ES-I3 (cell line): Measurements from ENCODE around the gene PRLHR.

Experiments
- H3K36me3 ChIP-seq: 2 replicates; pipeline ENCODE4 v1.6.1; 2013; ENCODE audit warnings: mild to moderate bottlenecking, low read length, control low read depth, moderate library complexity; ENCODE audit not compliant: insufficient read depth
- H3K4me1 ChIP-seq: 2 replicates; pipeline ENCODE4 v1.6.1; 2013; ENCODE audit warnings: mild to moderate bottlenecking, control low read depth, low read length; ENCODE audit not compliant: insufficient read depth
- H3K9ac ChIP-seq: 2 replicates; pipeline ENCODE4 v1.6.1; 2013; ENCODE audit warnings: low read depth, mild to moderate bottlenecking, low read length, moderate library complexity
- H3K9me3 ChIP-seq: 2 replicates; pipeline ENCODE4 v1.6.1; 2013; ENCODE audit warnings: mild to moderate bottlenecking, low read length, moderate library complexity; ENCODE audit not compliant: control insufficient read depth, insufficient read depth

PRLHR gene

DNA sequence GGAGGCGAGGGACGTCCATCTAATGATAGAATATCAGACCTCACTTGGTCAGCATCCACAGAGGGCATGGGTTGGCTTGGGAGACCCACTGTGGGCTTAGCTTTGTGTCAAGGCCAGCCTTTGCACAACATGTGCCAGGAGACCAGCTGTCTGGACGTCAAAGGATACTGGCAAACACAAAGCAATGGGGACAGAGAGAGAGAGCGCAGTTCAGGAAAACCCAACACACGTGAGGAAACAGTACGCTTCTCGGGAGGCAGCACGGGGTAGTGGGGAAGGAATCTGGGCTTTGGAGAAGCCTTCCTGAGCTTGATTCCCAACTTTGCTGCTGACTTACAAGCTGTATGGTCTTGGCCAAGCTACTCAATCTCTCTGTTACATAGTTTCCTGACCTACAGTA, 14.7 kb downstream of the PRLHR start:
- Histone ChIP-seq H3K9ac (no peak overlapping the region), H3K9me3 (no peaks in the 10 kb centered on the region), H3K4me1 (no peaks in the 10 kb centered on the region), H3K36me3 (no peaks in the 10 kb centered on the region)

DNA sequence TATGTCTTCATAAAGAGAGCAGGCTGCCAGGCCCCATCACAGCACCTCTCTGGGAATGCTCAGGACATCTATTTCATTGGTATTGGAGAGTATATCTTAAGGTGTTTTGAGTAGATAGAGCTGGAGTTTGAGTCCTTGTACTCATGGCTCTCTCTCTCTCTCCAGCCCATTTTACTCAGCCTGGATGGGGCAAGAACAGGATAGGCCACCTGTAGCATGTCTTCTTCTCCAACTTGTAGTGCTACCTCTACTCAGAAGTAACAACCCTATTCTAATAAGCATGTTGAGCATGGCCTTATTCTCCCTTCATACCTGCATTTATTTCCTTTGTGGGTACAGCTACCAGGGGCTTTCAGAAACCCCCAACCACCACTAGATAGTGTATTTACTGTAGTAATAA, 21.9 kb downstream of the PRLHR start:
- Histone ChIP-seq H3K4me1 (no peaks in the 10 kb centered on the region), H3K36me3 (no peaks in the 10 kb centered on the region), H3K9me3 (no peaks in the 10 kb centered on the region), H3K9ac (no peak overlapping the region)

DNA sequence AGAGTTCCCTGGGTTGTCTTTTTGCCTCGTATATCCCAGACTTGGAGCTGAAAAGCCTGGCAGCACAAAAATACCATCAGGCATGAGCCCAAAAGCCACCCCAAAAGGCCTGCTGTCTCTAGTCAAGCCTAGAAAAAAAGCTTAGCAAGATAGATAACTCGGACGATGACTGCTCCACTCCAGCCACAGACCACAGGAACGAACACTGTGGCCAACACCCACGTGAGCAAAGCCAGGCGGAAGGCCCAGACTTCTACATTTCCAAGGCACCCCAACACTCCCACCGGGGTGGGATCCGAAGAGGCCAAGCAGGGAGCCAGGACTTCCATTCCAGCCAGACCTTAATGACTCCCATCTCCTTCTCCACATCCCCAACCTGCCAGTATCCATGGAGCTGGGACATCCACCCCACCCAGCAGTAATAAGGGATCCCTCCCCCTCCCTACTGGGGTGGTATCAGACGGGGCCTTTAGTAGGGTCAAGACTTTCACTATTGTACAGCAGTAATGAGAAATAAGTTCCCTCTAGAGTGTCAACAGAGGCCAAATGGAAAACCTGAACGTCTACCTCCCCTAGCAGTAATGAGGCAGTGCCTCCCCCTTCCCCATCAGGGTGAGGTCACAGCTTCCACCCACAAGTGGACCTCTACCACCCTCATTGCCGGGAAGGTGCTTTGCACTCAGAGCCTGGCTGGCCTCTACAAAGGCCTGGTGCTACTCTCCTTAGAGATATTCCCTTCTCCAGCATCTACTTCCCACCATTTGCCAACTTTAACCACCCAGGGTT, 23.0 kb downstream of the PRLHR start:
- H3K4me1 ChIP-seq = no peaks in the 10 kb centered on the region
- H3K36me3 ChIP-seq = no peaks in the 10 kb centered on the region
- H3K9ac ChIP-seq = no peak overlapping the region
- H3K9me3 ChIP-seq = no peaks in the 10 kb centered on the region

DNA sequence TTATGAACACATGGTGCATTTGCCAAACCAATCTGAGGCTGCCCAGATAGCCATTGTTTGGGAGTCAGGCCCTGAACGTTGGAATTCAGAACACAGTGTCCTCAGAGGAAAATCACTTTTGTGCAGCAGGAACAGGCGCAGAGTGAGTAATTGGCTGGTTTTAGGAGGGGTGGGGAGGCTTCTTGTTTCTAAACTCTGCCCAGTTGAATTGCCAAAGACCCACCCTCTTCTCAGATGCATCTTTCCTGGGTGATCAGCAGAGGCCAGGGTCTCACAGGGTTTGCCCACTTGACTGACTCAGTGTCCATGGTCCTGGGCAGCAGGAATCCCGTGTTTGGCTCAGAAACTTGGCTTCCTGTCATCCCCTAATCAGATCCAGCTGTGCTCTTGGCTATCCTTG, 24.3 kb downstream of the PRLHR start:
- Histone ChIP-seq H3K36me3 (no peaks in the 10 kb centered on the region), H3K4me1 (no peaks in the 10 kb centered on the region), H3K9ac (no peak overlapping the region), H3K9me3 (no peaks in the 10 kb centered on the region)

DNA sequence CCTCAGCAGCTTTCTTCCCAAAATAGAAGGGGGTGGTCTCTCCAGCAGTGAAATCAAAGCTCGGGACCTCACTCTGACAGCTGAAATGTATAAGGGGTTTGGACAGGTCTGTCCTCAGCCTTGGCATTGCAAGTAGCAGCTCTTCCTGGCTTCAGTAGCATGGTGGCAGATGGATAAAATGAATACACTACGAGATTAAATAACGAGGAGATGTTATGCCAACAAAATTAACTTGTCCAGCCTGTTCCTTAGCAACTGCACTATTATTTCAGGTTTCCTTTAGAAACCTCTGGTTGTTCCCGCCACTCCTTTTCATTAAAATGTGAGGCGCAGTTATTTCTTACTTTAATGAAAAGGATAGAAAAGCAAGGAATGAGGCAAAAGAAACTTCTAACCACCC, 24.9 kb downstream of the PRLHR start:
- Histone ChIP-seq H3K36me3 (no peaks in the 10 kb centered on the region), H3K9me3 (no peaks in the 10 kb centered on the region), H3K9ac (no peak overlapping the region), H3K4me1 (no peaks in the 10 kb centered on the region)

DNA sequence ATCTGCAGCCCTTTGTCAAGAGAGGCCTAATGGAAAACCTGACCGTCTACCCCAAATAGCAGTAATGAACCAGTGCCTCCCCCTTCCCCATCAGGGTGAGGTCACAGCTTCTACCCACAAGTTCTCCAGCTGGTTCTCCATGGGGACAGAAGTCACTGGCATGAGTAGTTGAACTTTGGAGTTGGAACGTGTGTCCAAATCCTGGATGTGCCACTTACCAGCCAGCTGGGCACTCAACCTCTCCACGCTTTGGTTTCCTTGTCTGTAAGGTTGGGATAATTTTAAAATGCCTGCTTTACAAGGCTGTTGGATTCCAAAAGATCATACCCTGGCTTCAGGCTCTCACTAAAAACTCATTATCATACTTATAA, 25.6 kb downstream of the PRLHR start:
- Histone ChIP-seq H3K9me3 (no peaks in the 10 kb centered on the region), H3K9ac (no peak overlapping the region), H3K36me3 (no peaks in the 10 kb centered on the region), H3K4me1 (no peaks in the 10 kb centered on the region)

DNA sequence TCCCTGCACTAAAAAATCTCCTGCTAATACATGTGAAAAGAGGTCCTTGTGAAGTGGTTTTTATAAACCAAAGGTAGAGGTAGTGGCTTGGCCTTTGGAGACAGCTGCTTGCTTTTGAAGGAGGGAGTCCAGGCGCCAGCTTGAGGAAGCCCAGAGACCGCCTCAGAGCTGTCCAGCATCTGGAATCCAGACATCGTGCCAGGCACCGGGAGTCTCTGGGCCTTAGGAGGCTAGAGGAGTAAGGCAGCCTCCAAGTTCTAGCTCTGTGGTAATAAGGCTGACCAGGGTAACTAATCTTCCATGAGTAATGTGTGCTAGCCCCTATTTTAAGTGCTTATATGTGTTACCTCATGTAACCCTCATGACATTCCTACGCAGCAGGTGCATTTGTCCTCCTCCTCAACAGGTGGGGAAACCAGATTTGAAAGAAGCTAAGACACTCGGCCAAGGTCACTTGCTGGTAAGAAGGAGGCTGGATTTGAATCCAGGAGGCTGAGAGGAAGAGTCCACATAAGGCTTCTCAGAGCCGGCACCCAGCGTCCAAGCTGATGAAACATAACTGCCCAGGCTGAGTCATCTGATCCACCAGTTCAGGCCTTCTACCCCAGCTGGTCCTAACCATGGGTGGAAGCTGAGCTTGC, 26.1 kb downstream of the PRLHR start:
- Histone ChIP-seq H3K36me3 (no peaks in the 10 kb centered on the region), H3K4me1 (no peaks in the 10 kb centered on the region), H3K9me3 (no peaks in the 10 kb centered on the region), H3K9ac (no peak overlapping the region)

DNA sequence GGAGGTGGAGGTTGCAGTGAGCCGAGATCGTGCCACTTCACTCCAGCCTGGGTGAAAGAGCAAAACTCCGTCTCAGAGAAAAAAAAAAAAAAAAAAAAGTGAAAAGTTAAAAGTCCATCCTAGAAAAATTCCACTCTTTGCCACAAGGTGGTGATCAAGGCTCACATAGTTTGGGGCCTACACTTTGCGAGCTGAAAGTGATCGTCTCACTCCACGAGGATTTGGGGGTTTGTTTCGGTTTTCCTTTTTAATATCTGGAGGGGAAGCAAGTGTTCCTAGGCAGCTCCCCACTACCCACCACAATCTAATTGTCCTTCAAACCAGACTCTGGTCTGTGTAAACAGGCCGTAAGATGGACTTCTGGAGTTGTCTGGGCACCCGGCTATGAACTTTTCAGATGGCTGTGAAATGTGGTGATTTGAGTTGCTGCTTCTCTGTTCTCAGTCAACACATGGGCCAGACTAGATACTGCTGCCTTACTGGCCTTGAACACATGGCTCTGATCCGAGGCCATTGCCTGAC, 27.1 kb downstream of the PRLHR start:
- Histone ChIP-seq H3K9me3 (no peaks in the 10 kb centered on the region), H3K36me3 (no peaks in the 10 kb centered on the region), H3K9ac (no peak overlapping the region), H3K4me1 (no peaks in the 10 kb centered on the region)

DNA sequence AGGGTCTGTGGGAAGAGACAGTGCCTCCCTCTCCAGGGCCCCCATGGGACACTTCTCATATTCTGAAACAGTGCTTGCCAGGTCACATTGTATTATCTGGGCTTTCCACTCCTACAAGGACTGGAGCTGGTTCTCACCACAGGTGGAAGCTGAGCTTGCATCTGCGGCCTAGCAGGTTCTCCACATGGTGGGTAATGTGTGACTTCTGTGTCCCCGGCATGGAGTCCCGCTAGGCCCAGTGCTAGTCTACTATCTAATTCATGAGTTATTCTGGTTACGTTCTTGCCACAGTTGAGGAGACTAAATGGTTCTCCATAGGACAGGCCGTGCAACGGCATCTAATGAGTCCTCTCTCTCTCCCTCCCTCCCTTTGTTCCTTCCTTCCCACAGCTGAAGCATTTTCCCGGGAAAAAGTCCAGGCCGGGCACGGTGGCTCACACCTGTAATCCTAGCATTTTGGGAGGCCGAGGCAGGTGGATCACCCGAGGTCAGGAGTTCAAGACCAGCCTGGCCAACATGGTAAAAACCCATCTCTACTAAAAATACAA, 27.7 kb downstream of the PRLHR start:
- no peaks in the 10 kb centered on the region for H3K4me1 ChIP-seq
- H3K9ac ChIP-seq = no peak overlapping the region
- no peaks in the 10 kb centered on the region for H3K9me3 ChIP-seq
- no peaks in the 10 kb centered on the region for H3K36me3 ChIP-seq

DNA sequence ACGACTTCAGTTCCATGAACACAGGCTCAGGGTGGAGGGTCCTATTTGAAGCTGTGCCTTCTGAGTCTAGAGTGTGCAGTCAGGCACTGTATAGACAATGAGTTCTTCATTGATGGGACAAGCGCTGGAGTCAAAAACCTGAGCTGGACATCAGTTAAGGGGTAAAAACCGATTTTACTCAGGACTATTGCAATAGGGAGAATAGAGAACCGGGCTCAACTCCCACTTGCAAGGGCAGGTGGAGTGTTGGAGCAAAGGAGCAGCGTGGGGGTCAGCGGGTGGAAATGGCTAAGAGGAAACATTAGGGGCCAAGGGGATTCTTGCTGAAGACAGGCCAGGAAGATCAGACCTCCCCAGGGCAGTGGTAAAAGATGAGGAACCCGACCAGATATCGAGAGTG, 28.5 kb downstream of the PRLHR start:
- no peaks in the 10 kb centered on the region for H3K4me1 ChIP-seq

DNA sequence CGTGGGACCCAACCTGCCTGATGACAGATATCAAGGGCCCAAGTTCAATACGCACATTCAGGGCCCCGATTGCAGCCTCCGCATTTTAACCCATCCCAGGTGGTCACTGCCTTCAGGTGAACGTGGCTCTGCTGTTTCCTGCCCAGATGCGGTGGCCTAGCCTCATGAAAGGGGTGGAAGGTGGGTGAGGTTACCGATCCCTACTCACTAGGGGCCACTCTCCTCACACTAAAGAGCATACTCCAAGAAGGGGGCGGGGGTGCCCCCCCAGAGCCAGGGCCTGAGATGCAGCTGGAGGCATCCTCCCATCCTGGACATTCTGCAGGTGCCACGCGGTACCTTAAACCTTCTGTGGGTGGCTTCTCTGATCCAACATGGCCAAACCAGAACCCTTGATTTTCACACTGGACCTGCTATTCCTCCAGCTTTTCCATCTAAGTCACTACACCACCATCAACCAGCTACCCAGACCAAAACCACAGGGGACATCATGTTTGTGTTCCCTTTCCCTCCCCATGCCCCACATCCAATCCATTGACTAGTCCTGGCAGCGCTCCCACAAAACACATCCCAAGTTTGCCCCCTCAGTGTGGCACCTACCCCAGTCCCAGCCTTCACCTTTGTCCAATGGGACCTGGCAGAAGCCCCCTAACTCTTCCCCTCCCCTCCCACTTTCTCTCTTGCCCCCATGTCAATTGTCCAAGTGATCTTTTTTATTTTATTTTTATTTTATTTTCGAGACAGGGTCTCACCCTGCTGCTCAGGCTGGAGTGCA, 30.0 kb downstream of the PRLHR start:
- H3K4me1 ChIP-seq = no peaks in the 10 kb centered on the region
- H3K9me3 ChIP-seq = no peaks in the 10 kb centered on the region; the same call in 1 of the 2 replicates
- H3K36me3 ChIP-seq = no peaks in the 10 kb centered on the region
- no peak overlapping the region for H3K9ac ChIP-seq

More for the DNA sequence above, 28.5 kb downstream of the PRLHR start:
- H3K9ac ChIP-seq = no peak overlapping the region
- no peaks in the 10 kb centered on the region for H3K36me3 ChIP-seq
- no peaks in the 10 kb centered on the region for H3K9me3 ChIP-seq

DNA sequence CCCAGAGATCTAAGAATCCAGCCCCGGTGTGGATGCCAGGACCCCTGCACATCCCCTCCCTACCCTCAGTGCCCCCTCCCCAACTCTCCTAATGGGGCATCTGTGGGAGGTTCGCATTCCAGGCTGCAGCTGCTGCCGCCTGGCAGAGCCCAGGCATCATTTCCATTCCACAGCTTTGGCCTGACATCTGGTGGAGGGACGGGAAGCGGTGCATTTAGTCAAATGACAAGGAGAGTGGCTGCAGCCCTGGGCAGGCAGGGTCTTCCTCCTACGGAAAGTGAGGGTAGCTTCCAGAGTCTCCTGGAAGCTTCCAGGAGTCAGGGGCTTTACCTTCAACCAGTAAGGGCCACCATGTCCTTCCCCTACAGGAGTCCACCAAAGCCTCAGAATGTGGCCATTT, 30.8 kb downstream of the PRLHR start:
- Histone ChIP-seq H3K4me1 (no peaks in the 10 kb centered on the region), H3K9me3 (no peaks in the 10 kb centered on the region; the same call in 1 of the 2 replicates), H3K36me3 (no peaks in the 10 kb centered on the region), H3K9ac (no peak overlapping the region)

DNA sequence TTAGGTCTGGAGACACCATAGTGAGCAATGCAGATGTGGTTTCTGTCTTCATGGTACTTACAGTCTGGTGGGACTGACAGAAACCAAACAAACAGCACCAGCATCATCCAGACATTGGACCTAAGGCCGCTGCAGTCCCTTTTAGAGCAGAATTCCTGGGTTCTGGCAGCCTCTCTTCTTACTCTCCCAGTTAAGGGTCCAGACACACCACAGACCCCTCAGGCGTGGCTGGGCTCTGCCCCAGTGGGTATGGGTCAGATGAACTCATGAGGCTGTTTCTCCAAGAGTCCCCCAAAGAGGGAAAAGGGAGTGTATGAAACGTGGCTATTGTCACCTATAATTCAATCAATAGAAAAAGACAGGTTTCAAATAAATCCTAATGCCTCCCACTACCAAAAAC, 31.3 kb downstream of the PRLHR start:
- no peaks in the 10 kb centered on the region for H3K36me3 ChIP-seq
- no peaks in the 10 kb centered on the region; the same call in 1 of the 2 replicates for H3K9me3 ChIP-seq
- H3K9ac ChIP-seq = no peak overlapping the region
- no peaks in the 10 kb centered on the region for H3K4me1 ChIP-seq

DNA sequence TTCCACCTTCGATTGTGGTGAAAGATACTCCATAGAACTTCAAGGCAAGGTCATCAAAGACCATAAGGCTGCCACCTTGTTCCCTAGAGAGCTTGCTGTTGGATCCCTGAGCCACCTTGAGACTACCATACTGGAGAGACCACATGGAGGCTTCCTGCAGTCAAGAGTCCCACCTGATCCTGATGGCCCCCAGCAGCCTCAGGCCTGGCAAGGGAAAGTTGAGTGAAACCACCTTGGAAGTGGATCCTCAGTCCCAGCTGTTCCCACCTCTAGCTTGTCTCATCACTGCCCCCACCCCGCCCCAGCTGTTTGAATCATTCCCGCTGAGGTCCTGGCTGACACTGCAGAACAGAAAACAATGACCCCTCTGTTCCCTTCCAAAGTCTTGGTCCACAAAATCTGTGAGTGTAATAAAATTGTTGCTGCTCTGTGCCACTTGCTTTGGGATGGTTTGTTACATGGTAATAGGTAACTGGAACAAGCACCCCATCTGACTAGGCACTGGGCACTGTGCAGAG, 32.0 kb downstream of the PRLHR start:
- H3K9ac ChIP-seq = no peak overlapping the region
- H3K4me1 ChIP-seq = no peaks in the 10 kb centered on the region
- H3K36me3 ChIP-seq = no peaks in the 10 kb centered on the region
- H3K9me3 ChIP-seq = no peaks in the 10 kb centered on the region; the same call in 1 of the 2 replicates
